NCI-H2029 treated with DMSO at 0.1 percent for 48 hours (cell line): ENCODE data around the gene NCOA5.

Experiments
- DNase-seq: peaks from one replicate; lab custom pipeline; 2025; lab: John Stamatoyannopoulos, UW

NCOA5 gene

GRCh38 chr20:46037036-46037435 lies 52.7 kb downstream of the NCOA5 start:
- no peak for DNase-seq

DNA sequence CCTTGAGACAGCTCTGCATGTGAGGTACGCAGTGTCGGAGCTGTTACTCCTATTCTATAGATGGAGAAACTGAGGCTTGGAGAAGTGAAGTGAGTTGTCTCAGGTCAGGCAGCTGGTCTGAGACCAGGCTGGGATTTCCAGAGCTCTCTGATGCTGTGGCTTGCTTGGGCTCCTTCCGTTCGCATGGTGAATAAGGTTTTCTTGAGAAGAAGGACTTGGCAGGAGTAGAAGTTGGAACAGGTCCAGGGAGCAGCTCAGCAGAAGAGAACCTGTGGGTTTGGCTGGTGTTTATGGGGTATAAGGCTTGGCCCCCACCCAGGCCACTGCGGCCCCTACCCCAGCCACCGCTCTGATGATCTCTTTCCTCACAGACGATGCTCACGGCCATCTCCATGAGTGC lies 53.4 kb downstream of the NCOA5 start:
- DNase-seq: no peak

DNA sequence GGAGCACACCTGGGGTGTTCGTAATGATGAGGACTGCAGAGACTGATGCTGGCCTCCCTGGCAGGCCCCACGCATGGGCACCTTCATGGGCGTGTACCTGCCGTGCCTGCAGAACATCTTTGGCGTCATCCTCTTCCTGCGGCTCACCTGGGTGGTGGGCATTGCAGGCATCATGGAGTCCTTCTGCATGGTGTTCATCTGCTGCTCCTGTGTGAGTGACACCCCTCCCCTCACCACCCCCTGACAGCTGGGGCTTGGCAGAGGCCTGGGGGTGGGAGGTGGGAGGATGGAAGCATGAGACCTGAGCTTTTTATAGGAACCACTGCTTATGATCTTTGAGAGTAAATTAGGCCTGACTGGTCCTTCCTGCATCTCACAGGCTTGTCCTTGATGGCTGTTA lies 54.0 kb downstream of the NCOA5 start:
- DNase-seq: no peak

- DNase-seq: no peak
Measured at GRCh38 chr20:46035253-46035652, 54.5 kb downstream of the NCOA5 start.

DNA sequence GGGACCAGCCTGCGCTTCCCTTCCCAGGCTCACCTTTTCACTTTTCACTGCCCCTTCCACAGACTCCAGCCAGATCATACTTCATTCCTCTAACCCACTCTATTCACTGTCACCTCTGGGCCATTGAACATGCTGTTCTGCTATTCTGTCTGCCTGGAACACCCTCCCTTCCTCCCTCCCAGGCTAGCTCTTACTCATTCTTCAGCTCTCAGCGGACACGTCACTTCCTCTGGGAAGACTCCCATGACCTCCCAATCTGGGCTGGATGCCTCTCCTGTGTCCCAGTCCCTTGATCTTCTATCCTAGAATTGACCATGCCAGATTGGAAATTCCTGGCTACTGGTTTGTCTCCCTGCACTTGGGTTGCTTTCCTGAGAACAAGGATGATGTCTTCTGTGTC lies 55.7 kb downstream of the NCOA5 start:
- no peak for DNase-seq

GRCh38 chr20:46031701-46032254 lies 58.0 kb downstream of the NCOA5 start:
- DNase-seq: peak; percentile 45

DNA sequence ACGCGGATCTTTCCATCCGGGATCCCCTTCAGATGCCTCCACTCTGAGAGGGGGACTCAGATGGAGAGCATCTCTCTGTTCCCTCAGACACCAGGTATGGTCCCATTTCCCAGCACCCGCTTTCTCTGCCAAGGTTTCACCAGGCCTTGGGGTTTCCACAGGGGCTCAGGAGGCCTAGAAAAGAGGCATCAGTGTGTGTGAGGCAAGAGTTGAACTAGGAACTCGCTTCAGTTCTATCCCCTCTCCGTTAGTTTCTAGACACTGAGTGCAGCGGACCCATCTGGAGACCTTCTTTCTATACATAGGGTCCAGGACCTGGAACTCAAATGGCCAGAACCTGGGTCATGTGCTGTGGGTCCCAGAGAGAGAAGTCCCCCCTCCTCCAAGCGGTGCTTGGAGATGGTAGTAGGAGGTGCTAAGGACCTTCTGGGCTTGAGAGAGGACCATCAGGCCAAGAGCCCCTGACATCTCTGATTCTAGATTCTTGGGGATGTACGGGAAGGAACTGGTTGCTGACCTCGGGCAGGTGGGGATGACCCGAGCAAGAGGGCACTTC lies 58.7 kb downstream of the NCOA5 start:
- DNase-seq: no peak

GRCh38 chr20:46030284-46031013 lies 59.3 kb downstream of the NCOA5 start:
- no peak for DNase-seq

- no peak for DNase-seq
Measured at GRCh38 chr20:46028772-46029371, 60.9 kb downstream of the NCOA5 start, which contains the start of gene SLC12A5. SLC12A5 (plus strand) TSS chr20:46029215; CDS start chr20:46029345, 130 bp downstream.

DNA sequence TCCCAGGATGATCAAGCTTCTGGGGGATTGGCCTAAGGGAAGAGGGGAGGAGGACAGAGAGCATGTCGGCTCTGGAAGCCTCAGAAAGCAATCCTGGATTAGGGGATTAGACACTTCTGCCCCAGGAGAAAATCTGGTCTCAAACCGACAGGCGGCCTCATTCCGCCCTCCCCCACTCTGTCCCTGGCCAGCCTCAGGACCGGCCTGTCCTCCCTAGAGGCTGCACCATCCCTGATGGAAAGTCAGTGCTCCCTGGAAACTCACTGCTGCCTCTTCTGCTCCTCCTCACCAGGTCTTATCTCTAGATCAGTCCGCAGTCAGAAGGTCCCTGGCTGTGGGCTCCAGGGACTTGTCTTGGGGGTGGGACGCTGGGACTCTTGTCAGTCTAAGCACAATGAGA lies 61.7 kb downstream of the NCOA5 start:
- no peak for DNase-seq

- no peak for DNase-seq
Measured at GRCh38 chr20:46027245-46027853, 62.4 kb downstream of the NCOA5 start.

- DNase-seq: no peak
Measured at GRCh38 chr20:46025376-46025783, 64.4 kb downstream of the NCOA5 start.

DNA sequence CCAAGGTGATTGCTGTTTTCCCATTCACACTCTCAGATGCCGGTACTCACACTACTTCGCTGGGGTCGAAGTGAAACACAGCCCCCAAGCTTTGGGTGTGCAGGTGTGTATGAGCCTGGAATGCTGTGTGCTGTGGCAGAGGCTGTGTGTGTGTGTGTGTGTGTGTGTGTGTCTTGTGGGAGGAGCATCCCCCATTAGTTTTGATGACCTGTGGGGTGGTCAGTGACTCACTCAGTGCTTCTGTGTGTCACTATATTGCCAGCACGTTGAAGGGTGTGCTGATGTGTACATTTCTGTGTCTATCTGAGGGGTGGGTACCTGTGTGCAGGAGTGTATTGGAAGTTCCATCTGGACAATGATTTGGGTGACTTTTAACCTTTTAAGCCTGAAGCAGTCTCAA lies 65.8 kb downstream of the NCOA5 start:
- no peak for DNase-seq

- DNase-seq: no peak
Measured at GRCh38 chr20:46023148-46023484, 66.6 kb downstream of the NCOA5 start.

DNA sequence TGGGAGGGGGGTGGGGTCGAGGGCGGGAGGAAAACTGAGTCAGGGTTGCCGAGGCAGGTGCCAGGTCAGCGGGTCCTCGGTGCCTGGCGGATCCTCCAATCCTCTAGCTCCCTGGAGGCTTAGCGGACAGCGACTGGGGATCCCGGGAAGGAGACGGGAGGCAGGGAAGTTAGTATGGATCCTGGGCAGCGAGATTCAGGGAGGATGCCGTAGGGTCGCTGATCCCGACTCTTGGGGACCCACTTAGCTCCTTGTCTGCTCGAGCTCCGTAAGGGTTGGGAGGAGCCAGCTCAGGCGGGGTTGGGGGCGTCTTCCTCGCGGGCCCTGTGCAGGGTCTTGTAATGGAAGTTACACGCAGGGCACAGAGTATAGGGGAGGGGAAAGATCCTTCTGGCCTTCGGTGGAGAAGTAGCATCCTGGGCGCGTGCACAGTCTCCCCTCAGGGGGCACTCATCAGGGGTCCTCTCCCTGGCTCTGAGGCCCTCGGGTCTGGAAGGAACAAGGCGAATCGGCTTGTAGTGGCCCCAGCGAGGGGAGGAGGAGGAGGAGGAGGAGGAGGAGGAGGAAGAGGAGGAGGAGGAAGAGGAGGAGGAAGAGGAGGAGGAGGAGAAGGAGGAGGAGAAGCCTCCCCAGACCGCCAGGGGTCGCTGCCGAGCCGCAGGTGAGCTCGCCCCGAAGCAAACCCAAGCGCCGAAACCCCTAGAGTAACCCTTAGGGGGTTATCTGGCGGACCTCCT lies 67.2 kb downstream of the NCOA5 start:
- DNase-seq: peak; percentile 39

GRCh38 chr20:46021361-46022359 lies 68.1 kb downstream of the NCOA5 start:
- DNase-seq: peak; percentile 76

- DNase-seq: no peak
Measured at GRCh38 chr20:46020555-46020954, 69.2 kb downstream of the NCOA5 start.

- DNase-seq: no peak
Measured at GRCh38 chr20:46018611-46019010, 71.2 kb downstream of the NCOA5 start.

DNA sequence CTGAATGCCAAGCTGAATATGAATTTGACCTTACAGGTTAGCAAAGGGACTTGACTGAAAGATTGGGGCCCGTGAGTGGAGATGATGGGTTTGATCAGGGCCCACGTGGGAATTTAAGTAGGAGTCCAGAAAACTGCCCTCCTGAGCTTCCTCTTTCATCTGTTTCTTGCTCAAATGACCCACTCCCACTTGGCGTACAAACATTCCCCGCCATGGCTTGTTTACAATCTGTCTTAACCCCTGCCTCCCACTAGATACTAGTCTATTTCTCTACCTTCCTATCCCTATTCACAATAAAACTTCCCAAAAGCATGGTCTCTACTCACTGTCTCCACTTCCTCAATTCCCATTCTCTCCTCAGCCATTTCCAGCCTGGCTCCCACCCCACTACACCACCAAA lies 71.7 kb downstream of the NCOA5 start:
- no peak for DNase-seq

DNA sequence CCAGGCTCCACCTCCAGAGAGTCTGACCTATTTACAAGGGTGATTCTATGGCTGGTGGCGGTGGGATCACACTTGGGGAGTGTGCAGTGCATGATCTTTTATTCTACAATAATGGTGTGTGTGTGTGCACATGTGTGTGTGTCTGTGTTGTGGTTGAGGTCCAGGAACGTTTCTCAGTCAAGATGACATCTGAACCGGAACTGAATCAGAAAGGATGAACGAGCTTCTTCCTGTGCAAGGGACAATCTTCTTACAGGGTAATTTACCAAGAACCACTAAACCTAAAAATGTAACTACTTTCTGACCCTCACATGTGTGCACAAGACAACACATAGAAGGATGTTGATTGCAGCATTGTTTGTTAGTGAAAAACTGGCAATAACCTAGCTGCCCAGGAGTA lies 72.5 kb downstream of the NCOA5 start:
- DNase-seq: no peak
